GM19455 (cell line): Measurements from ENCODE around the gene COL19A1.

Experiments
- ATAC-seq: cut with Tn5 transposase; IDR thresholded peaks from one replicate; pipeline ENCODE4 v1.9.1; 2021; ENCODE audit not compliant: unreplicated experiment

The COL19A1 gene

DNA sequence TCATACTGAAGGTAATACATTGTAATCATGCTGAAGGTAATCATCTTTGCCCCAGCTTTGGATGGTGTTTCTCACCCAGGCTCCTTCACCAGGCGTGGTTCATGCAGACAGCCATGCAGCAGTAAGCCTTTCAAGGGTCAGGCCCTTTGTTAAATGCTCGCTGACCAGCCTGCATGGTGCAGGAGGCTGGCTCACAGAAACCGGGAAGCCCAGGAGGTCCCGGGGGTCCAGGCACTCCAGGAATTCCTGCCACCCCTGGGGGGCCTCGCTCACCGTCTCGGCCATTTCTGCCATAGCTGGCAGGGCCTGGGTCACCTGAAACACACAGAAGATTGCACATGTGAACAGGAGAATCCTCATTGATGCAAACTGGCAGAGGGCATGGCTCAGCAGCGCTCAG, 350.4 kb downstream of the COL19A1 start:
- no peak for ATAC-seq

DNA sequence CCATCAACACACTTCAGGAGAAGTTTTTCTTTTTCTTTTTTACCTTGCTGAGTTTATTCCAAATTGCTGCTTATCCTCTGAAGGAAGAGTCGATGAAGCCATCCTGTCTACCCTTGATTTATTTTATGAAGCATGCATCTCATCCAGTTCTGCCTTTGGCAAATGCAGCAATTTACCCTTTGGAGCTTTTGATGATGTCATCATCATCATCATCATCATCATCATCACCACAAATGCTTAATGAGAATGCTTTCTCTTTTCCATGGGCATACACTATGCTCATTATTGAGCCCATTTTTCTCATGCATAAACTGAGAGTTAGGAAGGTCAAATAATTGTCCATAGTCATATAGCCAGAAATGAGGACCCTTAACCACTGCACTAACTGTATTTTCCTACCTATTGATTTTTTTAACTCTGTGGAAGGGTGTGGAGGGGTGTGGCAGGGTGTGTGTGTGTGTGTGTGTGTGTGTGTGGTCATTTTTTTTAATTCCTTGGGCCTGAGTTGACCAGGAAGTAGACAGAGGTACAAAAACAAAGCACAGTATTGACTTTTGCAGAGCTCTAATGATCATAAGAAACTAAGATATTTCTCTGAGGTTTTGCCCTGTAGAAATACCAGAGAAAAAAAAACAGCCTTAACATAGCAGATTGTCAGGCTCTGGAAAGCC, 353.7 kb downstream of the COL19A1 start:
- ATAC-seq, result no peak

DNA sequence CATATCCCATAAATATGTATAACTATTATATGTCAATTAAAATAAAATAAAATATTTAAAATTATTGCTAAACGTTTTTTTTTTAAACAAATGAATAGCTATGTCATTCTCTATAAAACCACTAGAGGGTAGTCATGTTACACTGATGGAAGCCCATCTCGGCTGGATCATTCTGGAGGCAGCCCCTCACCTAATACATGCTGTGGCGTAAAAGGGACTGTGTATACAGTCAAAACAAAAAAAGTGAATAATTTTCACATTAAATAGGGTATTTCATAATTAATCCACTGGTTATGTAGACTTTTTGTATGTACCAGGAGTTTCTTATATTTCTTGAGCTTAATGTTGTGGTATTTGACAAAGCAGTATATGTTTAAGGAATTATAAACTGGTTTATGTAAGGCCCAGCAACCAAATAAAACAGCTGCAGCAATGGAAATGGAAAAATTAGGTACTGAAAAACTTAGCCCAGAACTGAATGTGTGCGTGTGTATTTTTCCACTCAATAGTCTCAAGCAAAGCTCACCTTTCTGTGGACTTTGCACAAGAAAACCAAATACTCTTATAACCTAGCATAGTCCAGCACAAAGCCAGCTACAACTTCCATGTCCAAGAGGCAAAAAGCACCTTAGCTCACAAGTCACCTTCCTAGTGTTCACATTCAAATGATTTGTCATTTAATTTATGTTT, 354.8 kb downstream of the COL19A1 start:
- ATAC-seq, result no peak

DNA sequence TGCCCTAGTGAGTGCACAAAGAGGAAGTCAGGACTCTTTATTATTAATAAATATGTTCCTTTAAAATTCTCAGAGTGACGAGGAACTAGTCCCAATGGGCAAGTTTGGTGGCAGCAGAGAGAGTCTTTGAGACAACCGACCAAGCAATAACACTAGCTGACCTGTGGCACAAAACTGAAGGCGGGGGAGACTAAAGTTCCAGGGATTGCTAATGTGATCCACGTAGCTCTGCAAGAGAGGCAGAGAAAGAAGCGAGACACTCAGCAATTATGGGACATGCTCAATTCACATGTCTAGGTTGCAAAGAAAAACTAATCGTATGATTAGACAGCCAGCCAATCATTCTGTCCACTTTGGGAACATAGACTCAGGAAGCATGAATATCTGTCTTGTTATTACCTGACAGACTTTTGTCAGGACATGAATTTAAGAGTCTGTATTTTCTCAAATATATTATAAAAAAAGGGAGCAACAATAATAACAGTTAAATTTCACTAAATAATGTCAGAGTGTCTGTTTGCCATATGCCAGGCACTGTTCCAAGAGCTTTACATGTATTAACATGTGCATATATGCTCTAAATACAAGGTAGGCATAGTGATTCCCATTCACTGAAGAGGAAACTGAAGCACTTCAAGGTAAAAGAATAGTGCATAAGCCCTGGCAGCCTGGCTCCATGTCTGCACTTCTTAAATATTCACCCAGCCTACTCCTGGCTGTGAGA, 355.5 kb downstream of the COL19A1 start:
- no peak for ATAC-seq

DNA sequence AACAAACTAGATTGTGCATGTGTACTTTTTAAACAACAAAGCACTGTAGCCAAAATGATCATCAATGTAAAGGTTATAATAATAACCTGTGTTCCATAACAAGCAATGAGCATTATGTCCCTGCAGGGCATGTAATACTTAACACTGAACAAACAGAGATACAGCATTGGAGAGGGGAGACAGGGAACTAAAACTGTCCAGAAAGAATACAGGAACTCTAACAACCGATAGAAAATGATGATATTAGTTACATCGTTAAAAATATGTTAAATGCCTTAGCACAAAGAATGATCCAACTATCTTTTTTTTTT, 356.0 kb downstream of the COL19A1 start:
- ATAC-seq, result no peak

DNA sequence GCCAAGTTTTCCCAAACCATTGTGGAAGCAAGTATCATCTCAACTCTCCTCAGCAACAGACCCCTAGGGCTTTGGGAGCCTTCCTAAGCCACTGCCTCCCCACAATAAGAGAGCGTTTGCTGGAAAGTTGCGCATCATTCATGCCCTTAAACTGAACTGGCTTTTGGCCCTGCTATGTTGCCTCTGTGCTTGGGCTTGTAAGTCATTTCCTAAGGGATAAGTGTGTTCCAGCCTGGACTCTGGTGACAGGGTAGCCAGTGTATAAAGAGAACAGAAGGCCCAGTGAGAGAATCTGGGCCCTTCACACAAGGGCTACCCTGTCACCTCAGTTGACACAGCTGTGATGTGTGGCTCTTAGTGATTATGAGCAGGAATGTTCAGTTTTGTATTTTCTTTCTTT, 358.7 kb downstream of the COL19A1 start:
- no peak for ATAC-seq

DNA sequence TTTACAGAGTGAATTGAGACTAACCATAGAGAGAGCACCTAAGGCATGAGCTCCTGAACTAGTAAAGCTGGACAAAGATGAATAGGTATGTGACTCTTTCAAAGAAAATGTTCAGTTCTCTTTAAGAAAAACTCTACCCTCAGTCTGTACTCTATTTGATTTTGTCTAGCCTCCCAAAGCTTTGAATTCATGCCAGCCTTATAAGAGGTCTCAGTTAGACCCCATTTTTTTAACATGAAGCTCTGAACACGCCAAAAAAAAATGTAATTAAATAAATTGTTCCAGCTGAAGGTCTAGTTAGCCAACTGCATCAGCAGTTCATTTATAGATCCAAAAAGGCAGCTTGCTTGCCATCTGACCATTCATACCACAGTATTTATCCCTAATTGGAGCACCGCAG, 365.0 kb downstream of the COL19A1 start:
- ATAC-seq, result no peak

DNA sequence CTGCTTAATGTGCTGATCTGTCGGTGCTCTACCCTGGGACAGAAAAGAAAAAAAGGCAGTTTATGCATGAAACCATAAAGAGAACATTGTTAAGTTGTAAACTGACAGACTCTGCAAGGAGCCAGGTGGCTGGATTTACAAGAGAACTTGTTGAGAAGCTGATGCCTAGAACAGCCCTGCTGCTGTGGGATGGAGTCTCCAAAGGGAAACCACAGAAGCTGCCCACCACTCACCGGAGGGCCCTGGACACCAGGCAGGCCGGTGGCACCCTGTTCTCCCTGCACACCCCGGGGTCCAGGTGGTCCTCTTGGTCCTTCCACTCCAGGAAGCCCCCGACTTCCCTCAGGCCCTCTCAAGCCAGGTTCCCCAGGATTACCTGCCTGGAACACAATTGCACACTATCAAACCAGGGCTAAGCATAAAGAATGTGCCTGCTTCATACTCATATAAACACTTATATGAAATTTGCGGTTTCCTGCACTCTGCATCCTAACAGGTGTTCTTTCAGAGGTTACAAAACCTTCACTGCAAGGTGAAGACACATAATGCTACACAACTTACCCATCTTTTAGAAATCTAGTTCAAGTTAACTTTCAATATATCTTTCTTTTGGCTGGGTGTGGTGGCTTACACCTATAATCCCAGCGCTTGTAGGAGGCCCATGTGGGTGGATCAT, 368.3 kb downstream of the COL19A1 start:
- no peak for ATAC-seq

DNA sequence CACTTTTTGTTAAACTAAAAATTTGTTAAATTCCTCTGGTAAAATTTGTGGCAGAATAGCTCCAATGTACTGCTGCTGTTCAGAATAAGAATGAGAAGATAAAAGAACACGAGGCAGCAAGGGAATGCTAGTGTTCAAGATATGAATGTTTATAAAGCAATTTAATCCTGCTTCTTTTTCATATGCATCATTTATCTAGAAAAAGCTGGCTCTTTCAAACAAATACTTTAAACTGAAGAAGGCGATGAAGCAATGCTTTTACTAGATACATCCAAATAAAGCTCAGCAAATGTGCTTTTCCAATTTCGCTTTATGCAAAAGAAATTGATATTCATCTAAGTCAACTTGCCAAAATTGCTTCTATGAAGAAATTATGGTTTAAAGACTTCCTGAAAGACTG, 370.0 kb downstream of the COL19A1 start:
- no peak for ATAC-seq

DNA sequence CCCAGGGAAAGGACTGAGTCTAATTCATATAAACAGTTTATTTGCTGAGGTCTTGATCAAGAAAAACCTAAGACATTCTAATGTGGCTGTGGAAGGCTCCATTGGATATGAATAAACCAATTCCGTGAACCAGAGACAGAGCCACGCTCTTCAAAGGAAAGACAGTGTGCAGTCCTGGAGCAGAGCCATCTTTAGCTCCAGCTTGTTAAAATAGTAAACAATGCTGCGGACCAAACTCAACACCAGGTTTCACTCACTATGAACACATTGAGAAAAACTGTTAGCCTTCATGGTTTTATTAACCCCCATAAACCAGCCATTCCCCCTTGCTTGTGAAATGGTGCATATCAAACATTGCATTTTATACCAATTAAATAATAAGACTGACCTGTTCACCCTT, 374.7 kb downstream of the COL19A1 start:
- no peak for ATAC-seq

DNA sequence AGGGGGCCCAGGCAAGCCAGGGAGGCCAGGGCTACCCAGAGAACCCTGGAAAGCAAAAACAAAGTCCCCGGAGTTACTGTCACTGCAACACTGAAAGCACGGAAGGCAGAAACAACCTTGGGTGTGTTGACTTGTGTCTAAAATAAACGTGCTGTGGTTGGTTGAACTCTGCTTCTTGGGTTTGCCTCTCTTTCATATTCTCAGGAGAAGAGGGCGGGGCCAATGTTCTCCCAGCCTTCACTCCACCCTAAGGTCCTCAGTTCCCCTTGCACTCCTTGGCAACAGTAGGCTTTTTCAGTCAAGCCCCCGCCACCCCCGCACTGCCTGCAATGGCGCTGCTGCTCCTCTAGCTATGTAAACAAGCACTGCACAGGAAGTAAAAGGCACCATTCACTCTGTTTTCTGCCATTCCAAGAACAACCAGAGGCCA, 375.6 kb downstream of the COL19A1 start:
- no peak for ATAC-seq

DNA sequence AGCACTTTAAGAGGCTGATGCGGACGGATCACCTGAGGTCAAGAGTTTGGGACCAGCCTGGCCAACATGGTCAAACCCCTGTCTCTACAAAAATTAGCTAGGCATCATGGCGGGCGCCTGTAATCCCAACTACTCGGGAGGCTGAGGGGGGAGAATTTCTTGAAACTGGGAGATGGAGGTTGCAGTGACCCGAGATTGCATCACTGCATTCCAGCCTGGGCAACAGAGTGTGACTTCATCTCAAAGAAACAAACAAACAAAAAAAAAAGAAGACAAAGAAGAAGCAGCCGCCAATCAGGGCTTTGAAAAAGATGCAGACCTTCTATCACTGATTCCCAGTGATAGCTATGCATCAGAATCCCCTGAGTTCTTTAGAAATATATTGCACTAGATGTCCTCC, 379.8 kb downstream of the COL19A1 start:
- ATAC-seq, result no peak

DNA sequence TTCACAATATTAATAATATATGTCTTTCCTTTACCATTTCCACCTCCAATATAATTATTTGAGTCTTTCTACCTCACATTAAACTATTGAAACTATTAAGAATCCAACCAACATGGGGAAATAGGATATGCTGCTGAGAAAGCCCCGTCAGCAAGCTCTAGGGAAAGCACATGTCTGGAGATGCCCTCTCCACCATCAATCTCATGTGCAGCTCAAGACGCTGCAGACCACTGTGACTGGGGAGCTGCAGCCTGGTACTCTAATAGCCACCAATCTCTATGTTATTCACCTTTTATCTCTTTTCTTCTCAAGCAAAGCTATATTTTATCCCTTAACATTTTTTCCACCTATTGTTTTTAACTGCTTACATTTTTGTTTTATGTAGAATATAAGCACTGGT, 386.2 kb downstream of the COL19A1 start:
- ATAC-seq, result no peak

DNA sequence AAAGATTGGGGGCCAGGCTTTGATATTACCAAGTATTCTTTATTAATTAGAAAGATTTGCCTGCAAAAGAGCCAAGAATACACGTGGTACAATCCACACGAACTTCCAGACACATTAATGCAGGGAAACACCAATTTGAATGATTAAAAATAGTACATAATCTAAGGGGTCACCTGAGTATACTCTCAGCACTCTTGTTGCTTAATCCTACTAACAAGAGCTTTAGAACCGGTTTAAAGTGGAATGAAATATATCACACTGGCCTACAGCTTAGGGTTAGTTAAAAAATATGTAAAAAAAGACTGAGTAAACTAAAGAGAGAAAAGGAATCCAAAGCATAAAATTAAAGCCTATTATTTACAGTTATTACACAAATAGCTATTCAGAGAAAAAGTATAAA, 387.6 kb downstream of the COL19A1 start:
- ATAC-seq, result no peak

DNA sequence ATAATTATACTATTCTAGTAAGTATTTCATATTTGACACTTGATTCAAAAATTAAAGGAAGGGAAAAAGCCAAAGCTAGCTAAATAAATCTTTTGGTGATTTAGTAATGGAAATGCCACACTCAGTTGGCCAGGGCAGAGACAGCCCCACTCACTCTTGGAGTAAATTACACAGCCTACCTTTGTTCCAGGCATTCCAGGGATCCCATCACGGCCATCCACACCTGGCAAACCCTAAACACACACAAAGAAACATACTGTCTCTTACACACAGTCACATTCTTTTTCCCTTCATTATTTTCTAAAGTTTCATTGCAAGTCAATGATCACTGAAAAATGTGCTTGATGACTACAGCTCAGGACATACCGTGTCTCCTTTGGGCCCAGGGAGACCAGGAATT, 388.4 kb downstream of the COL19A1 start:
- ATAC-seq, result no peak

DNA sequence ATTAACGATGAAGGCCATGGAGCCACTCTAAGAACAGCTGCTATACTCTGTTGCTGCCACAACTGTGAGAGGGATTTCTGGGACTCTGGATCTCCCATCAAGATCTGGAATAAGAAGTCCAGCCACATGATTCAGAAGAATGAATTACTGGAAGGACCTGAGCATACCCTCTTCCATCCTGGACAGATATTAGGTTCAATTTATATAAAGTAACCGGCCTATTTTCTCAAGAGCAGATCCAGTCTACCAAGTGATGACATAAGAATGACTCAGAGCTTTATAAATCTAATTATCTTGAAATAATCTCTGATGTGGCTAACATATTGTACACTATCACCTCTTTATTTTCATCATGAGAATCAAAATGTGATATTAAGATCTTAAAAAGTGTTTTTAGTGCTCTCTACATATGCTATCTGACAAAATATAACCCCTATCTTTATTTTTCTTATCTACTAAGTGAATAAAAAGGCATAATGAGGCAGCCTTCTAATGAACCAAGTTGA, 391.5 kb downstream of the COL19A1 start:
- no peak for ATAC-seq

DNA sequence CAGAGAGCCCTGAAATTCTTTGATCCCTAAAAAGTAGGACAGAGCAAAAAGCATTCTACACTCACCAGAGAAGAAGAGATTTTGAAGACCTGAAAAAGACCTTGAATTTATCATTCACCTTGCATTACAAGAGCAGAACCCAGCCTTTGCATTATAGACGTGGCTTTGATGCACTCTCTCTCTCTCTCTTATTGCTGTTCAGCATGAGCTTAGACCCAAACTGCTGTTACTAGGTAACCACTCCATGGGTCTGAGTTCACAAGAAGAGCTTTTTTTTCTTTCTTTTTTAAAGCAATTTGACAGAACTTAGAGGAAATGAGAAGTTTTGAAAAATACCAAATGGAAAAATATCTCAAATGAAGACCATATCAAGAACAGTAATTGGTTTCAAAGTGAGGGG, 392.1 kb downstream of the COL19A1 start:
- ATAC-seq, result no peak
